Smooth muscle cell (in vitro differentiated cells): ENCODE results near the gene GEMIN7. TPM values are rescaled to one million over a fixed set of nuclear protein-coding genes. Genes with fewer than 3 reads are reported as not detected.

Source experiments
- DNase-seq: peaks from one replicate; lab custom pipeline; 2025; ENCODE audit not compliant: unreplicated experiment; lab: John Stamatoyannopoulos, UW
- H2AFZ ChIP-seq: fragments of 200-600 bp; sonication (generic); 2 replicates; pipeline ENCODE4 v1.6.0; 2016; ENCODE audit warnings: antibody characterized with exemption, low read depth, mild to moderate bottlenecking
- H3F3A ChIP-seq: fragments of 200-600 bp; sonication (generic); 2 replicates; pipeline ENCODE4 v1.6.0; 2017; ENCODE audit warnings: antibody characterized with exemption, low read depth
- H3K27ac ChIP-seq: fragments of 200-600 bp; sonication (generic); 2 replicates; pipeline ENCODE4 v1.5.1; 2016; ENCODE audit warnings: low read depth, mild to moderate bottlenecking
- H3K27me3 ChIP-seq: fragments of 200-600 bp; sonication (generic); 2 replicates; pipeline ENCODE4 v1.6.1; 2016; ENCODE audit warnings: low read depth, mild to moderate bottlenecking
- H3K36me3 ChIP-seq: fragments of 200-600 bp; sonication (generic); 2 replicates; pipeline ENCODE4 v1.5.1; 2016; ENCODE audit warnings: low read depth
- H3K4me1 ChIP-seq: fragments of 200-600 bp; sonication (generic); 2 replicates; pipeline ENCODE4 v1.5.1; 2016; ENCODE audit warnings: low read depth
- H3K4me2 ChIP-seq: fragments of 200-600 bp; sonication (generic); 2 replicates; pipeline ENCODE4 v1.6.0; 2016; ENCODE audit warnings: mild to moderate bottlenecking
- H3K4me3 ChIP-seq: fragments of 200-600 bp; sonication (generic); 2 replicates; pipeline ENCODE4 v1.5.1; 2016; ENCODE audit warnings: mild to moderate bottlenecking
- H3K79me2 ChIP-seq: fragments of 200-600 bp; sonication (generic); 2 replicates; pipeline ENCODE4 v1.6.0; 2016; ENCODE audit warnings: low read depth, mild to moderate bottlenecking
- H3K9ac ChIP-seq: fragments of 200-600 bp; sonication (generic); 2 replicates; pipeline ENCODE4 v1.6.0; 2016; ENCODE audit warnings: low read depth
- H3K9me3 ChIP-seq: fragments of 200-600 bp; sonication (generic); replicated peaks from 2 replicates; pipeline ENCODE4 v1.5.1; 2016; ENCODE audit warnings: low read depth
- H4K20me1 ChIP-seq: fragments of 200-600 bp; sonication (generic); 2 replicates; pipeline ENCODE4 v1.6.0; 2016; ENCODE audit warnings: low read depth
- CTCF ChIP-seq: fragments of 200-600 bp; sonication (generic); IDR thresholded peaks from 2 replicates; pipeline ENCODE4 v1.5.1; 2017; ENCODE audit warnings: borderline replicate concordance, mild to moderate bottlenecking, antibody characterized with exemption; ENCODE audit not compliant: insufficient read depth, poor library complexity, severe bottlenecking
- WGBS: methylation state at CpG from one replicate; pipeline ENCODE4 v1.1.7; 2016; ENCODE audit warnings: low lambda C conversion rate; 5-methylcytosine and 5-hydroxymethylcytosine counted together
- polyA plus RNA-seq: library from polyadenylated mRNA; unstranded; fragments of >200 nt; fragmentation: Nextera tagmentation; extraction: Ambion mirVana; gene quantifications from 2 replicates; pipeline ENCODE4 v1.2.1, GENCODE V29; 2016
- total RNA-seq: library from RNA; depleted of rRNA; stranded (reverse); fragments of >200 nt; gene quantifications from 2 replicates; pipeline ENCODE4 v1.2.3, GENCODE V29; 2014

The GEMIN7 gene
- total and polyA plus RNA-seq, 2 experiments from 2014 or later, result 50.6 to 67.0 TPM

- Histone ChIP-seq H3K4me1 (peaks cover 5% of the 10 kb centered on the region), H3K79me2 (peaks cover 53% of the 10 kb centered on the region), H3K4me3 (no peak overlapping the region), H3K9ac (no peak overlapping the region), H2AFZ (no peak overlapping the region), H3K27ac (no peak overlapping the region), H3K4me2 (no peak overlapping the region), H3F3A (no peaks in the 10 kb centered on the region), H3K36me3 (no peaks in the 10 kb centered on the region), H4K20me1 (peaks cover 98% of the 10 kb centered on the region), H3K9me3 (no peaks in the 10 kb centered on the region), H3K27me3 (no peaks in the 10 kb centered on the region)
- TF ChIP-seq CTCF, result no peak
- no peak for DNase-seq
- WGBS, result 96% methylated on average over 13 of the region's 13 CpGs
Measured at GRCh38 chr19:45130236-45130635, 51.2 kb downstream of the GEMIN7 start.

- Histone ChIP-seq H3K9ac (no peak overlapping the region), H4K20me1 (peaks cover 96% of the 10 kb centered on the region), H3K27me3 (no peaks in the 10 kb centered on the region), H3K79me2 (peaks cover 46% of the 10 kb centered on the region), H3K36me3 (no peaks in the 10 kb centered on the region), H3K4me2 (no peak overlapping the region), H3K9me3 (no peaks in the 10 kb centered on the region), H2AFZ (no peak overlapping the region), H3F3A (no peaks in the 10 kb centered on the region), H3K27ac (no peak overlapping the region), H3K4me3 (no peak overlapping the region), H3K4me1 (peaks cover 5% of the 10 kb centered on the region)
- WGBS, result 80% methylated on average over 10 of the region's 13 CpGs
- DNase-seq, result no peak
- peak; percentile 4 for TF ChIP-seq CTCF
Measured at GRCh38 chr19:45130888-45131615, 52.0 kb downstream of the GEMIN7 start.

DNA sequence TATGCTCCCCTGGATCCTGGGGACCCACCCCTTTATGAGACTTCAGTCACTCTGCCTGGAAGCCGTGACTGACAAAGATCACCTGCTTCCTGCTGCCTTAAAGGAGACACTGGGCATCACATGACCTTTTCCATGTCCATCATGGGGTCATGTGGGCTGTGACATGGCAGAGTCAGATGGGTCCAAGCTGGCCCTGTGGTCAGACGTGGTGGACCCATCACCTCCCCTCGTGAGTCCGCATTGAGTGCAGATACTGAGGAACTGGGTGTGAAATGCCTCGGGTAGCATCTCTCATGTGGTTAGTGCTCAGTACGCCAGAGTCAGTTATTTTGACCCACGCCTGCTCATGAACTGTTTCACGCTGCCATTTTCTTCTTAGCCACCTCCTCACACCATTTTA is 54.6 kb downstream of the GEMIN7 start:
- Histone ChIP-seq H3K4me3 (no peak overlapping the region), H3F3A (no peaks in the 10 kb centered on the region), H3K36me3 (no peaks in the 10 kb centered on the region), H4K20me1 (peaks cover 97% of the 10 kb centered on the region), H3K79me2 (peaks cover 34% of the 10 kb centered on the region), H3K9ac (no peak overlapping the region), H3K4me1 (peaks cover 5% of the 10 kb centered on the region), H3K9me3 (no peaks in the 10 kb centered on the region), H3K4me2 (no peak overlapping the region), H3K27me3 (no peaks in the 10 kb centered on the region), H2AFZ (no peak overlapping the region), H3K27ac (no peak overlapping the region)
- DNase-seq, result no peak
- 99% methylated on average over 8 of the region's 8 CpGs for WGBS
- TF ChIP-seq CTCF, result no peak
